D721Med (cell line): ENCODE data around the gene SENP7.

ENCODE experiments used
- DNase-seq: peaks from one replicate; pipeline ENCODE4 v3.0.0; 2011; ENCODE audit warnings: low spot score; ENCODE audit not compliant: insufficient read length
- FAIRE-seq: peaks from 2 replicates; lab custom pipeline; 2011; peaks lifted over from hg19 to GRCh38; lab: Jason Lieb, UNC
- CTCF ChIP-seq: IDR thresholded peaks from 2 replicates; pipeline ENCODE4 v1.5.1; 2012; ENCODE audit warnings: mild to moderate bottlenecking, control low read depth; ENCODE audit not compliant: insufficient read depth; ENCODE audit errors: missing control alignments

SENP7 gene

GRCh38 chr3:101531473-101532086 is 18.6 kb upstream of the SENP7 start:
- FAIRE-seq (no peak), DNase-seq (no peak)
- TF ChIP-seq CTCF: no peak

DNA sequence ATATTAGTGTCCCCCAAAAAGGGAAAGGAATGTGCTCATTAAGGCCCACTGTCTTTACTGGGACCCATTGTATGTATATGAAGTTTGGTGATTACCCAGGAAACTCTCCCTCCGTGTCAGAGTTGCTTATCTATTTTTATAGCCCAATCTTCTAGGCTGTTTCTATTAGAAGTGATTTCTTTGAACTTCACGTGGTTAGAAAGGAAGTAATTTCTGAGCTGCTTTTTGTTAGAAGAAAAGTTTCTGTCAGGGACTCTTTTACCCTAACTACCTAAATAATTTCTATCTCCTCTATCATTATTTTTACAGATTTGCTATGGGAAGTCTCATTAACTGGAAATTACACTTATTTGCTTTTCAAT is 17.7 kb upstream of the SENP7 start:
- FAIRE-seq (no peak), DNase-seq (no peak)
- TF ChIP-seq CTCF: no peak

DNA sequence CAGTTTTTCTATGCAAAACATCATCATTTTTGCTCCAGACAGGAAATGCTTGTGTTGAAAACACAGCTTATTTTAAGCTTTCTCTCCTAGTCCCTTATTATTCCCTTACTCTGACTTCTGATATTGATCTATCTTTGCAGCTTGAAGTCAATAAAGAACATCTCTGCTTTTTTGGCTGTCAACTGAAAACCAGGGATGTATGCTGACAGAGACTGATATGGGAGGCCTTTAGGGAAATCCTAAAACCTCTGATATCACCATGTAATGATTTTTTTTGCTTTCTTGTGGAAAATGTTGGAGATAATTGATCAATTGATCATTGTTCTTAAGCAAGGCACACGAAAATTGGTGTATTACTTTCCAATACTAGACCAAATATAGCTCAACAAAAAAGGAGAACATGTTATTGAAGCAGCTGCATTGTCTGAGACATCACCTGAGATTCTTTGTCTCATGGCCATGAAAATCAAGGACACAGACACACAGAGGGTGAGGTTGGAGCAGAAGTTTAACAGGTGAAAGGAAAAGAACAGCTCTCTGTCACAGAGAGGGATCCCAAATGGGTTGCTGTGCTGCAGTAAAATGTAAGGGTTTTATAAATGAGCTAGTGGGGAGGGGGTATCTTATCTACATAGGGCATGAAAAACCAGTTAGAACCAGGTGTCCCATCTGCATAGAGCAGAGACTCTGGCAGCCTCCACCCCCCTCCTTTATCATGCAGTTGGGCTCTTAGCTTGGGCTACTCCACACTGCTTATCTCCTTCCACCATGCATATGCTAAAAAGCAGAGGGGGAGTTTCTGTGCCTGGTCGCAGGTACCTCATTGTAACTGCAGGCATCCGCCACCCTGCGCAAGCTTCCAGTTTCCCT is 17.0 kb upstream of the SENP7 start:
- FAIRE-seq: no peak

DNA sequence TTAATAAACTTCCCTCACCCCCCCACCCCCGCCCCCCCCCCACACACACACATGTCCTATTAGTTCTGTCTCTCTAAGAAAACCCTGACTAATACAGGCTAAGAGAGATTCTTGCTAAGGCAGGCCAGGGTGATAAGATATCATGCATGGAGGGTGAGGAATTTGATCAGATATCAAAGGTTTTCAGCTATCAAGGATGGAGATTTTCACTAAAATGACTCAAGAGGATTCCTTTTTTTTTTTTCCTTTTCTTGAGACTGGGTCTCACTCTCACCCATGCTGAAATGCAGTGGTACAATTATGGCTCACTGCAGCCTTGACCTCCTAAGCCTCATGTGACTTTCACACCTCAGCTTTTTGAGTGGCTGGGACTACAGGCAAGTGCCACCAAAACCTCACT is 14.9 kb upstream of the SENP7 start:
- TF ChIP-seq CTCF: no peak
- no peak for FAIRE-seq
- DNase-seq: no peak

More for the DNA sequence above, 17.0 kb upstream of the SENP7 start:
- no peak for TF ChIP-seq CTCF
- DNase-seq: no peak

- DNase-seq (no peak), FAIRE-seq (no peak)
- TF ChIP-seq CTCF: no peak
Observed at GRCh38 chr3:101527441-101527840, 14.4 kb upstream of the SENP7 start.

DNA sequence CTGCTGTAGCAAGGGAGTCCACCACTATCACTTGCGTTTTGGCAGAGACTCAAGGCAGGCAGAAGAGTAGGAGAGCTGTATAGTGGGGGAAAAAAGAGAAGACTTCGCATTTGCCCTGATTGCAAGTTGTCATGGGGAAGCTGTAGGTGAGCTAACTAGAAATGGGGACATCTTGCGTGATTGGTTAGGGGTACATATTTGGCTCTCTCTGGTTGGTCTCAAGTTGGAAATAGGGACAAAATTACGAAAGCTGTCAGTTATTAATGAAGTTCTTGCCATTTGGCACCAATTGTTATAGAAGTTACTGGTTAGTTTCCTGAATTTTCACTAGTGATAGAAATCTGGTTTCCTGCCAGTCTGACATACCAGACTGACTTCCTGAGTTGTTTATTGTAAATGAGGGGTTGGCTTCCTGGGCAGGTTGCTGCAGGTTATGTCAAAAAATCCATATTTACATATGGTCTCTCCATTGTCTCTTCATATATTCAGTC is 8.2 kb upstream of the SENP7 start:
- no peak for FAIRE-seq
- no peak for DNase-seq
- no peak for TF ChIP-seq CTCF
